HFFc6 (cell line): Measurements from ENCODE around the gene WDR45B. TPM values are rescaled to one million over a fixed set of nuclear protein-coding genes. Genes with fewer than 3 reads are reported as not detected.

Experiments used
- DNase-seq: peaks from one replicate; pipeline ENCODE4 v3.0.0-alpha.2; 2018
- H3K27ac Mint-ChIP-seq: 2 replicates; pipeline ENCODE4 v1.8.0; 2020; ENCODE audit warnings: mild to moderate bottlenecking, mixed read lengths
- H3K27me3 Mint-ChIP-seq: 2 replicates; pipeline ENCODE4 v1.8.0; 2021; ENCODE audit warnings: mild to moderate bottlenecking, moderate library complexity, mixed read lengths; ENCODE audit not compliant: insufficient read depth
- H3K36me3 Mint-ChIP-seq: 2 replicates; pipeline ENCODE4 v1.8.0; 2021; ENCODE audit warnings: low read depth, mixed read lengths
- H3K4me1 Mint-ChIP-seq: 2 replicates; pipeline ENCODE4 v1.8.0; 2020; ENCODE audit warnings: low read depth, mixed read lengths
- H3K4me3 Mint-ChIP-seq: 2 replicates; pipeline ENCODE4 v1.8.0; 2020; ENCODE audit warnings: mild to moderate bottlenecking, moderate library complexity, mixed read lengths
- H3K9me3 Mint-ChIP-seq: 2 replicates; pipeline ENCODE4 v1.8.0; 2020; ENCODE audit warnings: mild to moderate bottlenecking, mixed read lengths
- total RNA-seq, 6 experiments: library from RNA; stranded (reverse); fragmentation: NEBNext Ultra II Directional; extraction: Animal tissue kit (Norgen Biotek cat#: 25700); gene quantifications; 2 replicates in 1 of 6; 3 replicates in 5 of 6; pipeline ENCODE4 v1.2.3, GENCODE V29; 2021
- TF ChIP-seq, protein P1 (sequence below): fragments of 200-600 bp; sonication (generic); IDR thresholded peaks from 2 replicates; pipeline ENCODE4 v1.5.0; 2021; ENCODE audit warnings: antibody characterized with exemption, mild to moderate bottlenecking

Gene WDR45B
- total RNA-seq, 6 experiments from 2014 or later, result 60.6 to 73.5 (median 66.3) TPM

DNA sequence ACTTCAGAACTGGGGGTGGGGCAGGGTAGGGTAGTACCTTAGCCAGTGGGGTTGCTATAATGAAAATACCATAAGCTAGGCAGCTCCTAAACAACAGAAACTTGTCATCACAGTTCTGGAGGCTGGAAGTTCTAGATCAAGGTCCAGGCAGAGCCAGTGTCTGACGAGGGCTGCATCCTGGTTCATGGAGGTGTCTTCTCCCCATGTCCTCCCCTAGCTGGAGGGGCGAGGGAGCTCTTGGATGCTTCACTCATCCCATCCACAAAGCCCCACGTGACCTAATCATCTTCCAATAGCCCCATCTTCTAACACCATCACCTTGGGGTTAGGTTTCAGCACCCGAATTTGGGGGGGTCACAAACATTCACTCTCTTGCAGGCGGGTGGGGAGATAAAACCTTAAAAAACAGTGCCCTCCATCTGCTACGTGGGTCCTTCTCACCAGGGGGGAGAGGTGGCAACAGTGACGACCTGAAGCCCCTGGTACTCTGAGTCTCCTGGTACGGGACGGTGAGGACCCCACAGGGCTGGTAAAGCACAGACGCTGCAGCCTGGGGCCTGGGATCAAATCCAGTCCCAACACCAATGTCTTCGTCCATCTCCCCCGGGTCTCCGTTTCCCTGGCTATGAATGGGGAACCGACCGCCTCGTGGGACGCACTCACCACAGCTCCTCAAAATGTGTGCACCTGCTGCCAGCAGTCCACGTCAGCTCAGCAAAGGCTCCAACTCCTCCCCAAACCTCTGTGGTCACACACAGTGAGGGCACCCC is 27.4 kb upstream of the WDR45B start:
- Mint-ChIP-seq H3K9me3 (no peaks in the 10 kb centered on the region), H3K4me3 (no peak overlapping the region), H3K27me3 (no peaks in the 10 kb centered on the region; the same call in 1 of the 2 replicates), H3K4me1 (peaks cover 8% of the 10 kb centered on the region; the same call in 1 of the 2 replicates), H3K27ac (no peak overlapping the region), H3K36me3 (no peaks in the 10 kb centered on the region; the same call in 1 of the 2 replicates)
- TF ChIP-seq, protein P1, sequence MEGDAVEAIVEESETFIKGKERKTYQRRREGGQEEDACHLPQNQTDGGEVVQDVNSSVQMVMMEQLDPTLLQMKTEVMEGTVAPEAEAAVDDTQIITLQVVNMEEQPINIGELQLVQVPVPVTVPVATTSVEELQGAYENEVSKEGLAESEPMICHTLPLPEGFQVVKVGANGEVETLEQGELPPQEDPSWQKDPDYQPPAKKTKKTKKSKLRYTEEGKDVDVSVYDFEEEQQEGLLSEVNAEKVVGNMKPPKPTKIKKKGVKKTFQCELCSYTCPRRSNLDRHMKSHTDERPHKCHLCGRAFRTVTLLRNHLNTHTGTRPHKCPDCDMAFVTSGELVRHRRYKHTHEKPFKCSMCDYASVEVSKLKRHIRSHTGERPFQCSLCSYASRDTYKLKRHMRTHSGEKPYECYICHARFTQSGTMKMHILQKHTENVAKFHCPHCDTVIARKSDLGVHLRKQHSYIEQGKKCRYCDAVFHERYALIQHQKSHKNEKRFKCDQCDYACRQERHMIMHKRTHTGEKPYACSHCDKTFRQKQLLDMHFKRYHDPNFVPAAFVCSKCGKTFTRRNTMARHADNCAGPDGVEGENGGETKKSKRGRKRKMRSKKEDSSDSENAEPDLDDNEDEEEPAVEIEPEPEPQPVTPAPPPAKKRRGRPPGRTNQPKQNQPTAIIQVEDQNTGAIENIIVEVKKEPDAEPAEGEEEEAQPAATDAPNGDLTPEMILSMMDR, result no peak
- DNase-seq, result no peak

DNA sequence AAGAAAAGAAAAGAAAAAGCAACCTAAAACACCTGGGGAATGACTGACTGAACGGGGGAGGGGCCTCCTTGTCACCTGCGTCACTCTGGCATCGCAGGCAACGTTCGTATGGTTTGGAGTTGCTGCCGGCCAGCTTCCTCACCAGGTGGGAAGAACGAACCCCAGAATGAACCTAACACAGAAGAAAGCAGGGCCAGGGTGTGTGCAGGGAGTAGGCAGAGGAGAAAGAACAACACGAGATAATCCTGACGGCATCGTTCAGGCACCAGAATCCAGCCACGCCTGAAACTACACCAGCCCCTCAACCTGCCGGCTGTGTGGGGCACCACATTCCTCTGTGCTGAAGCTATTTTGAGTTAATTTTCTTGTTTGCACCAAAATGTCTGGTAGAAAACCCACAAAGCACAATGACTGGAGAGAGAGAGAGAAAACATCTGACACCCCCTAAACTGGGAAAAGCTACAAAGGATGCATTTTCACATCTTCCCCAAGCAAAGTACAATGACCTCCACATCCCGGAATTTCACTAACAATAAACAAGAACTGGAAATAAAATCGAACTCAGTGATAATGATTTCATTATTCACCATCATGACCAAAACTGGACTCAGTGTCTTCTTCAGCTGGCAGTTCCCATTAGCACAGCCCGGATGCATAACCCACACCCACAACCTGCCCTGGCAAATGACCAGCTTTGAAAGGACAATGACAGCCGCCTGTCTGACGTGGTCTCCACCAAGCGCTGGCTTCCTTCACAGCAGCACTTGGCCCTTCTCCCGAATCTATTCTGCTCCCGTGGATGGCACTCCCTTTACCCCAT is 26.6 kb upstream of the WDR45B start:
- Mint-ChIP-seq H3K9me3 (no peaks in the 10 kb centered on the region), H3K27me3 (no peaks in the 10 kb centered on the region; the same call in 1 of the 2 replicates), H3K27ac (no peak overlapping the region), H3K36me3 (no peaks in the 10 kb centered on the region; the same call in 1 of the 2 replicates), H3K4me1 (peaks cover 8% of the 10 kb centered on the region; the same call in 1 of the 2 replicates), H3K4me3 (no peak overlapping the region)
- no peak for DNase-seq
- TF ChIP-seq, protein P1, result no peak

DNA sequence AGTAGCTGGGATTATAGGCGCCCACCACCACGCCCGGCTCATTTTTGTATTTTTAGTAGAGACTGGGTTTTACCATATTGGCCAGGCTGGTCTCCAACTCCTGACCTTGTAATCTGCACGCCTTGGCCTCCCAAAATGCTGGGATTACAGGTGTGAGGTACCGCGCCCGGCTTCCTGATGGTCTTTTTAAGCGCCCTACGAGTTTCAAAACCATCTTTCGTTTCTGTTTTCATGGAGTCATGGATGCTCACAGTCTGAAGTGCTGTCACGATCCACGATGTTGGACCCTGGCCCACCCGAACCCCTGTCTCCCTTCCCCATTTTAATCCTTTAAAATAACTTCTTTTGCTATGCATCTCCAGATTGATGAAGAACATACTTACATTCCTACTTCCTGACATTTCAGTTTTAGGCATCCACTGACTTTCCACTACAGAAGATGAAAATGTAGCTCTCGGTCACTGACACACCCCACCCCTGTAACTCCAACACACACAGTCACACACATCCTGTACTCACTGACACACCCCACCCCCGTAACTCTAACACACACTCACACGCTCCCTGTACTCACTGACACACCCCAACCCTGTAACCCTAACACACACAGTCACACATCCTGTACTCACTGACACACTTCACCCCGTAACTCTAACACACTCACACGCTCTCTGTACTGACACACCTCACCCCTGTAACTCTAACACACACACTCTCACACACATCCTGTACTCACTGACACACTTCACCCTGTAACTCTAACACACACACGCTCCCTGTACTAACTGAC is 22.6 kb upstream of the WDR45B start:
- Mint-ChIP-seq H3K36me3 (no peaks in the 10 kb centered on the region; the same call in 1 of the 2 replicates), H3K4me3 (no peak overlapping the region), H3K27me3 (no peaks in the 10 kb centered on the region; the same call in 1 of the 2 replicates), H3K9me3 (no peaks in the 10 kb centered on the region), H3K27ac (no peak overlapping the region), H3K4me1 (peaks cover 15% of the 10 kb centered on the region)
- no peak for DNase-seq
- TF ChIP-seq, protein P1, result no peak

DNA sequence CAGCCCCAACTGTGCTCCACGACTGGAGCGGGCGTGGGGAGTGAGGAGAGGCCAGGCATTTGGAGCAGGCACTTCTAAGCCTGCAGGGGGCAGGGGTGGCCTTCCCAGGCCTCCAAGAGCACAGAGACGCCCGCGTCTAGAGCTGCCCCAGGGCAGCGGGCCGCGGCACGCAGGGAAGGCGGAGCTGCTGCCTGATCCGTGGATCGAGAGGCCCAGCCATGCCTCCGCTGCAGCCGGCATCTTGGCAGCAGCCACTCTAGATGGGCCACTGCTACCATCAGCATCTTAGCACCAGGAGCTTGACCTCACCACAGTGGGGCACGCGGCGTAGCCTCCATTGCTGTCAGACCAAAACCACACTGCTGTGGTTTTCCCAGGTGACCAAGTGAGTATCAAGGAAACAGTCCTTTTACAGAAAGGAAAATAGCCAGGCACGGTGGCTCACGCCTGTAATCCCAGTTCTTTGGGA is 20.4 kb upstream of the WDR45B start:
- peak; percentile 50 for DNase-seq
- Mint-ChIP-seq H3K27ac (no peak overlapping the region), H3K36me3 (no peaks in the 10 kb centered on the region; the same call in 1 of the 2 replicates), H3K4me3 (peak overlapping the region; percentile 76), H3K4me1 (peaks cover 7% of the 10 kb centered on the region), H3K9me3 (no peaks in the 10 kb centered on the region), H3K27me3 (no peaks in the 10 kb centered on the region; the same call in 1 of the 2 replicates)
- TF ChIP-seq, protein P1, result peak; percentile 75
